SK-N-SH (cell line): ENCODE results near the gene STARD3. TPM values are rescaled to one million over a fixed set of nuclear protein-coding genes. Genes with fewer than 3 reads are reported as not detected.

Source experiments
- CTCF ChIA-PET: fragments of 300-600, 350-600 bp; formaldehyde crosslinking; extraction: SDS; loops from one replicate; lab custom pipeline; 2021; lab: Yijun Ruan, JAX
- POLR2A ChIA-PET: fragments of 350-600 bp; sonication (Branson Sonifier 250); formaldehyde crosslinking; extraction: SDS; loops from one replicate; lab custom pipeline; 2020; ENCODE audit warnings: antibody characterized with exemption, inconsistent platforms; lab: Yijun Ruan, JAX
- DNase-seq: peaks from one replicate; pipeline ENCODE4 v3.0.0; 2012
- H2AFZ ChIP-seq: fragments of 200-600 bp; sonication (generic); 2 replicates; pipeline ENCODE4 v1.8.1; 2016; ENCODE audit warnings: antibody characterized with exemption, mild to moderate bottlenecking, low read depth
- H3F3A ChIP-seq: fragments of 200-600 bp; sonication (generic); replicated peaks from 2 replicates; pipeline ENCODE3; 2016; ENCODE audit warnings: antibody characterized with exemption, mild to moderate bottlenecking; ENCODE audit not compliant: insufficient read depth
- H3K27ac ChIP-seq, 2 experiments: fragments of 200-500 bp in 1 of 2; fragments of 200-600 bp in 1 of 2; sonication (Bioruptor generic) in 1 of 2; sonication (generic), shearing (Covaris generic) in 1 of 2; 2 replicates each; pipeline versions ENCODE4 v1.5.1 to v1.6.1; 2014 to 2016; ENCODE audit warnings: low read depth in 2 of 2, inconsistent platforms in 1 of 2, low read length in 1 of 2, mild to moderate bottlenecking in 1 of 2, mixed read lengths in 1 of 2
- H3K27me3 ChIP-seq: fragments of 200-600 bp; sonication (generic), shearing (Covaris generic); 2 replicates; pipeline ENCODE4 v1.6.1; 2016; ENCODE audit warnings: mixed run types; ENCODE audit not compliant: insufficient read depth
- H3K36me3 ChIP-seq, 2 experiments: fragments of 200-500 bp in 1 of 2; fragments of 200-600 bp in 1 of 2; sonication (Bioruptor generic) in 1 of 2; sonication (generic) in 1 of 2; replicated peaks in 1 of 2; 2 replicates each; pipeline versions ENCODE3 to v1.5.1; 2014 to 2016; ENCODE audit warnings: low read length in 1 of 2, mild to moderate bottlenecking in 1 of 2; ENCODE audit not compliant: insufficient read depth in 2 of 2, control insufficient read depth in 1 of 2
- H3K4me1 ChIP-seq, 2 experiments: fragments of 200-500 bp in 1 of 2; fragments of 200-600 bp in 1 of 2; sonication (Bioruptor generic) in 1 of 2; sonication (generic), shearing (Covaris generic) in 1 of 2; 2 replicates each; pipeline versions ENCODE4 v1.5.1 to v1.6.1; 2014 to 2016; ENCODE audit warnings: low read depth in 1 of 2, low read length in 1 of 2, mixed run types in 1 of 2; ENCODE audit not compliant: insufficient read depth in 2 of 2, control insufficient read depth in 1 of 2
- H3K4me2 ChIP-seq: fragments of 200-600 bp; sonication (generic), shearing (Covaris generic); 2 replicates; pipeline ENCODE4 v1.6.1; 2017; ENCODE audit warnings: mixed run types
- H3K4me3 ChIP-seq, 2 experiments: fragments of 200-500 bp in 1 of 2; fragments of 200-600 bp in 1 of 2; sonication (Bioruptor generic) in 1 of 2; sonication (generic), shearing (Covaris generic) in 1 of 2; 2 replicates each; pipeline versions ENCODE4 v1.5.1 to v1.8.1; 2014 to 2016; ENCODE audit warnings: low read depth in 2 of 2, inconsistent platforms in 1 of 2, low read length in 1 of 2, mild to moderate bottlenecking in 1 of 2, mixed read lengths in 1 of 2, moderate library complexity in 1 of 2
- H3K79me2 ChIP-seq: fragments of 200-600 bp; sonication (generic); 2 replicates; pipeline ENCODE4 v1.8.1; 2017; ENCODE audit warnings: mild to moderate bottlenecking; ENCODE audit not compliant: insufficient read depth
- H3K9ac ChIP-seq: fragments of 200-600 bp; sonication (generic); 2 replicates; pipeline ENCODE4 v1.6.1; 2017; ENCODE audit warnings: mixed run types
- H3K9me2 ChIP-seq: fragments of 200-600 bp; sonication (generic); 2 replicates; pipeline ENCODE4 v1.6.1; 2017; ENCODE audit warnings: mixed run types
- H3K9me3 ChIP-seq: fragments of 200-600 bp; sonication (generic); 2 replicates; pipeline ENCODE4 v1.6.1; 2017; ENCODE audit warnings: mixed run types, mild to moderate bottlenecking, moderate library complexity
- H4K20me1 ChIP-seq: fragments of 200-600 bp; sonication (generic); 2 replicates; pipeline ENCODE4 v1.6.1; 2017; ENCODE audit warnings: mild to moderate bottlenecking, mixed run types; ENCODE audit not compliant: insufficient read depth
- CHD2 ChIP-seq: fragments of 150-350 bp; IDR thresholded peaks from 2 replicates; pipeline ENCODE4 v1.6.1; 2018; ENCODE audit warnings: low read length; ENCODE audit not compliant: partially characterized antibody
- CTCF ChIP-seq: fragments of 200-600 bp; sonication (generic); IDR thresholded peaks from 2 replicates; pipeline ENCODE4 v1.6.1; 2017; ENCODE audit warnings: antibody characterized with exemption, mild to moderate bottlenecking, moderate library complexity
- FOXJ3 ChIP-seq: sonication (generic); formaldehyde crosslinking; IDR thresholded peaks from 2 replicates; pipeline ENCODE4 v1.5.1; 2020; ENCODE audit warnings: mild to moderate bottlenecking, missing genetic modification reagents
- GABPA ChIP-seq: IDR thresholded peaks from 2 replicates; pipeline ENCODE4 v1.4.0; 2012; ENCODE audit warnings: low read depth, mild to moderate bottlenecking
- JUND ChIP-seq: IDR thresholded peaks from 2 replicates; pipeline ENCODE4 v1.4.0; 2012
- MAX ChIP-seq: IDR thresholded peaks from 2 replicates; pipeline ENCODE4 v1.4.0; 2012; ENCODE audit warnings: low read depth
- NFIC ChIP-seq: IDR thresholded peaks from 2 replicates; pipeline ENCODE4 v1.4.0; 2012; ENCODE audit warnings: borderline replicate concordance
- POLR2AphosphoS5 ChIP-seq: IDR thresholded peaks from 2 replicates; pipeline ENCODE4 v1.6.1; 2012; ENCODE audit warnings: low read depth, low read length
- RAD21 ChIP-seq: IDR thresholded peaks from 2 replicates; pipeline ENCODE4 v1.6.1; 2012; ENCODE audit warnings: mild to moderate bottlenecking, low read length
- REST ChIP-seq: IDR thresholded peaks from 2 replicates; pipeline ENCODE4 v1.6.1; 2012; ENCODE audit warnings: mild to moderate bottlenecking, low read depth, low read length, moderate library complexity
- RXRA ChIP-seq: IDR thresholded peaks from 2 replicates; pipeline ENCODE4 v1.4.0; 2012; ENCODE audit warnings: low read depth, mild to moderate bottlenecking, borderline replicate concordance
- SIN3A ChIP-seq: IDR thresholded peaks from 2 replicates; pipeline ENCODE4 v1.6.1; 2012; ENCODE audit warnings: low read depth, mild to moderate bottlenecking, low read length, moderate library complexity, borderline replicate concordance
- SMC3 ChIP-seq: IDR thresholded peaks from 2 replicates; pipeline ENCODE4 v1.6.1; 2012; ENCODE audit warnings: low read depth, low read length, improper control_type of control experiment
- TCF12 ChIP-seq: IDR thresholded peaks from 2 replicates; pipeline ENCODE4 v1.4.0; 2012
- TEAD4 ChIP-seq: IDR thresholded peaks from 2 replicates; pipeline ENCODE4 v1.4.0; 2012; ENCODE audit warnings: mild to moderate bottlenecking, borderline replicate concordance; ENCODE audit not compliant: insufficient read depth
- USF1 ChIP-seq: IDR thresholded peaks from 2 replicates; pipeline ENCODE4 v1.4.0; 2012; ENCODE audit warnings: low read depth, borderline replicate concordance
- USF2 ChIP-seq: fragments of 150-350 bp; IDR thresholded peaks from 2 replicates; pipeline ENCODE4 v1.6.1; 2017; ENCODE audit warnings: antibody characterized with exemption, low read length, low read depth, borderline replicate concordance
- YY1 ChIP-seq: IDR thresholded peaks from 2 replicates; pipeline ENCODE4 v1.4.0; 2012; ENCODE audit warnings: low read depth, mild to moderate bottlenecking
- WGBS: methylation state at CpG from one replicate; pipeline ENCODE4 v1.1.6; 2017; ENCODE audit warnings: low lambda C conversion rate; 5-methylcytosine and 5-hydroxymethylcytosine counted together
- polyA plus RNA-seq, 3 experiments: library from polyadenylated mRNA; depleted of rRNA; stranded (reverse); fragments of >200 nt; gene quantifications; 2 replicates each; pipeline ENCODE4 v1.2.3, GENCODE V29; 2012

The STARD3 gene
- polyA plus RNA-seq, 1 of the 3 experiments (the other 2 are of a cell fraction): 76.8 TPM

GRCh38 chr17:39660011-39660360, 23.0 kb downstream of the STARD3 start:
- Histone ChIP-seq H3K79me2 (no peaks in the 10 kb centered on the region), H4K20me1 (no peaks in the 10 kb centered on the region), H2AFZ (no peak overlapping the region), H3K27me3 (no peaks in the 10 kb centered on the region), H3F3A (no peaks in the 10 kb centered on the region), H3K36me3 (peaks cover 0 to 40% of the 10 kb centered on the region in 2 experiments), H3K4me1 (no peaks in the 10 kb centered on the region; a peak in 1 of 4 replicates), H3K27ac (no peak overlapping the region), H3K9me3 (no peaks in the 10 kb centered on the region), H3K9ac (no peak overlapping the region), H3K9me2 (no peaks in the 10 kb centered on the region), H3K4me2 (no peak overlapping the region), H3K4me3 (no peak overlapping the region)
- ChIA-PET CTCF (interaction anchor here (1.0 kb wide), 1 partner anchor 39 kb away, joined by 7 read pairs; no protein-coding TSS in a partner anchor), POLR2A (interaction anchor here (0.8 kb wide), 1 partner anchor 10 kb away, joined by 4 read pairs; no protein-coding TSS in a partner anchor)
- no peak for DNase-seq
- TF ChIP-seq RXRA (no peak), MAX (no peak), REST (no peak), TEAD4 (no peak), RAD21 (no peak), CHD2 (no peak), CTCF (no peak), GABPA (no peak), YY1 (no peak), NFIC (no peak), FOXJ3 (CRISPR knock-in tag) (no peak), USF2 (no peak), USF1 (no peak), SMC3 (no peak), TCF12 (no peak), JUND (no peak), POLR2AphosphoS5 (no peak), SIN3A (no peak)
- TF ChIP-seq, all 33 proteins: peak for 0
- 97% methylated on average over 5 of the region's 5 CpGs for WGBS
